ENCODE measurements around the gene GLT1D1.

GLT1D1 gene

GRCh38 chr12:128864516-128865186 lies 11.4 kb downstream of the GLT1D1 start:
- no peak overlapping the region for H4K91ac ChIP-seq (ENCODE audit: low read depth, low read length)
- no peak overlapping the region for H2AFZ ChIP-seq (ENCODE audit: insufficient read depth, low read length, poor library complexity)
- no peak overlapping the region for H3K14ac ChIP-seq (ENCODE audit: low read length)
- no peak for DNase-seq
- no peaks in the 10 kb centered on the region for H3K27me3 ChIP-seq (ENCODE audit: insufficient read depth, low read length)
- no peak overlapping the region for H2BK12ac ChIP-seq (ENCODE audit: low read length)
- no peak overlapping the region for H3K27ac ChIP-seq (ENCODE audit: low read depth, low read length)
- H3K23ac ChIP-seq (ENCODE audit: low read length): no peak overlapping the region
- H3K4ac ChIP-seq (ENCODE audit: low read depth, low read length): no peak overlapping the region
- H3K4me1 ChIP-seq (ENCODE audit: control insufficient read depth in 1 of 2, insufficient read depth in 2 of 2, low read length in 2 of 2): no peaks in the 10 kb centered on the region
- H4K12ac ChIP-seq (ENCODE audit: low read depth, low read length): no peak overlapping the region
- no peak overlapping the region for H3K4me2 ChIP-seq (ENCODE audit: low read length)
- no peaks in the 10 kb centered on the region for H3K9me3 ChIP-seq (ENCODE audit: insufficient read depth, low read depth, low read length)
- no peak overlapping the region for H3K4me3 ChIP-seq (ENCODE audit: low read depth, low read length)
- H4K8ac ChIP-seq (ENCODE audit: low read depth, low read length): no peak overlapping the region
- no peak overlapping the region for H3K18ac ChIP-seq (ENCODE audit: low read length)
- H2BK5ac ChIP-seq (ENCODE audit: low read depth, low read length, poor library complexity): no peak overlapping the region
- H3K79me2 ChIP-seq (ENCODE audit: control insufficient read depth, insufficient read depth, low read length, poor library complexity): no peaks in the 10 kb centered on the region
- WGBS (ENCODE audit: extremely low coverage, insufficient coverage, insufficient read length): no CpG with 5 or more reads among the region's 9 CpGs
- H2BK120ac ChIP-seq (ENCODE audit: insufficient read depth, low read length, poor library complexity): no peak overlapping the region
- no peak overlapping the region for H2AK5ac ChIP-seq (ENCODE audit: low read length)
- H3K36me3 ChIP-seq (ENCODE audit: control insufficient read depth in 1 of 2, insufficient read depth in 2 of 2, low read length in 2 of 2): no peaks in the 10 kb centered on the region
- H3K79me1 ChIP-seq (ENCODE audit: low read length): no peaks in the 10 kb centered on the region
- H3K9ac ChIP-seq (ENCODE audit: low read length): no peak overlapping the region

DNA sequence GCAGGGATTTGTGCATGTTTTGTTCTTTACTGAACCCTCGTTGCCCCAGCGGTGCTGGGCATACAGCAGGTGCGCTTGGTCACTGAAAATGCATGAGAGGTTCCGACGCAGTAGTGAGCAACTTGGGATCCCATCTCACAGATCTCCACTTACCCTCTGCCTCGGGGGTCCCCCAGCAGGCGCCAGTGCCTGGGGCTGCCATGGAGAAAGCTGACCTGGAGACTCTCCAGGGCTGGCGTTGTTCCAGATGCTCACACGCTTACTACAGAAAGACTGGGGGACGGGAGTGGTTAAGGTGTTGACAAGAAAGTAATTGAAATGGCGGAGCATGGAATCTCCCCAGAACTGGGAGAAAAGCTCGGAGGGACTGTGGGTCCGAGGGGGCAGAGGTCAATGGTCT lies 14.2 kb downstream of the GLT1D1 start:
- whole genome bisulfite sequencing (ENCODE audit: extremely low coverage, insufficient coverage, insufficient read length): no CpG with 5 or more reads among the region's 13 CpGs
- Histone ChIP-seq H3K9me3 (ENCODE audit: insufficient read depth, low read depth, low read length) (no peaks in the 10 kb centered on the region), H3K4me1 (ENCODE audit: control insufficient read depth in 1 of 2, insufficient read depth in 2 of 2, low read length in 2 of 2) (no peaks in the 10 kb centered on the region), H2AFZ (ENCODE audit: insufficient read depth, low read length, poor library complexity) (no peak overlapping the region), H4K91ac (ENCODE audit: low read depth, low read length) (no peak overlapping the region), H3K4ac (ENCODE audit: low read depth, low read length) (no peak overlapping the region), H4K12ac (ENCODE audit: low read depth, low read length) (no peak overlapping the region), H4K8ac (ENCODE audit: low read depth, low read length) (no peak overlapping the region), H3K23ac (ENCODE audit: low read length) (no peak overlapping the region), H3K79me1 (ENCODE audit: low read length) (no peaks in the 10 kb centered on the region), H3K14ac (ENCODE audit: low read length) (no peak overlapping the region), H3K27me3 (ENCODE audit: insufficient read depth, low read length) (no peaks in the 10 kb centered on the region), H3K36me3 (ENCODE audit: control insufficient read depth in 1 of 2, insufficient read depth in 2 of 2, low read length in 2 of 2) (no peaks in the 10 kb centered on the region), H3K4me2 (ENCODE audit: low read length) (no peak overlapping the region), H2AK5ac (ENCODE audit: low read length) (no peak overlapping the region), H2BK120ac (ENCODE audit: insufficient read depth, low read length, poor library complexity) (no peak overlapping the region), H3K79me2 (ENCODE audit: control insufficient read depth, insufficient read depth, low read length, poor library complexity) (no peaks in the 10 kb centered on the region), H3K9ac (ENCODE audit: low read length) (no peak overlapping the region), H2BK5ac (ENCODE audit: low read depth, low read length, poor library complexity) (no peak overlapping the region), H3K4me3 (ENCODE audit: low read depth, low read length) (no peak overlapping the region), H3K27ac (ENCODE audit: low read depth, low read length) (no peak overlapping the region), H3K18ac (ENCODE audit: low read length) (no peak overlapping the region), H2BK12ac (ENCODE audit: low read length) (no peak overlapping the region)
- DNase-seq: no peak

DNA sequence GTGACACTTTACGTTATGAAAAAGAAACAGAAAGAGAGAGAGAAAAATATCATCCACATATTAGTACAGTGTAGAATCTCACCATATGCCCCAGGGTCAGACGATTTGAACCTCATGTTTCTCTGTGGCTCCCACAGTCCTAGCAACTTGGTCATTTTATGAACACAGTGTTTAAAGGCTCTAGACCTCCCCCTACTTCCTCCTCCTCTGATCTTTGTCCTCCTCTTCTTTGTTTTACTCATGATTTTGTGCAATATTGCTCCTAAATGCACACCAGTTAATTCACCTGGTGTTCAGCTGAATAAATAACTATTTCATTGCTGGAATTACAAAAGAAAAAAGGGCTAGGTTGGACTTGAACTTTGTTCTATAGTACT lies 18.2 kb downstream of the GLT1D1 start:
- H3K9me3 ChIP-seq (ENCODE audit: insufficient read depth, low read depth, low read length): peaks cover 1% of the 10 kb centered on the region
- no peak overlapping the region for H3K4ac ChIP-seq (ENCODE audit: low read depth, low read length)
- no peak overlapping the region for H2AK5ac ChIP-seq (ENCODE audit: low read length)
- no peak overlapping the region for H3K9ac ChIP-seq (ENCODE audit: low read length)
- no peak overlapping the region for H3K14ac ChIP-seq (ENCODE audit: low read length)
- H3K79me2 ChIP-seq (ENCODE audit: control insufficient read depth, insufficient read depth, low read length, poor library complexity): no peaks in the 10 kb centered on the region
- H4K8ac ChIP-seq (ENCODE audit: low read depth, low read length): no peak overlapping the region
- no peak overlapping the region for H3K18ac ChIP-seq (ENCODE audit: low read length)
- no peaks in the 10 kb centered on the region for H3K27me3 ChIP-seq (ENCODE audit: insufficient read depth, low read length)
- WGBS (ENCODE audit: extremely low coverage, insufficient coverage, insufficient read length): no CpG with 5 or more reads among the region's 2 CpGs
- H3K23ac ChIP-seq (ENCODE audit: low read length): no peak overlapping the region
- DNase-seq: no peak
- H3K36me3 ChIP-seq (ENCODE audit: control insufficient read depth in 1 of 2, insufficient read depth in 2 of 2, low read length in 2 of 2): no peaks in the 10 kb centered on the region
- H2BK120ac ChIP-seq (ENCODE audit: insufficient read depth, low read length, poor library complexity): no peak overlapping the region
- no peak overlapping the region for H2AFZ ChIP-seq (ENCODE audit: insufficient read depth, low read length, poor library complexity)
- H2BK5ac ChIP-seq (ENCODE audit: low read depth, low read length, poor library complexity): no peak overlapping the region
- no peak overlapping the region for H3K27ac ChIP-seq (ENCODE audit: low read depth, low read length)
- no peak overlapping the region for H3K4me2 ChIP-seq (ENCODE audit: low read length)
- H3K4me3 ChIP-seq (ENCODE audit: low read depth, low read length): no peak overlapping the region
- H3K4me1 ChIP-seq (ENCODE audit: control insufficient read depth in 1 of 2, insufficient read depth in 2 of 2, low read length in 2 of 2): no peaks in the 10 kb centered on the region
- H3K79me1 ChIP-seq (ENCODE audit: low read length): no peaks in the 10 kb centered on the region
- H4K91ac ChIP-seq (ENCODE audit: low read depth, low read length): no peak overlapping the region
- no peak overlapping the region for H2BK12ac ChIP-seq (ENCODE audit: low read length)
- H4K12ac ChIP-seq (ENCODE audit: low read depth, low read length): no peak overlapping the region

DNA sequence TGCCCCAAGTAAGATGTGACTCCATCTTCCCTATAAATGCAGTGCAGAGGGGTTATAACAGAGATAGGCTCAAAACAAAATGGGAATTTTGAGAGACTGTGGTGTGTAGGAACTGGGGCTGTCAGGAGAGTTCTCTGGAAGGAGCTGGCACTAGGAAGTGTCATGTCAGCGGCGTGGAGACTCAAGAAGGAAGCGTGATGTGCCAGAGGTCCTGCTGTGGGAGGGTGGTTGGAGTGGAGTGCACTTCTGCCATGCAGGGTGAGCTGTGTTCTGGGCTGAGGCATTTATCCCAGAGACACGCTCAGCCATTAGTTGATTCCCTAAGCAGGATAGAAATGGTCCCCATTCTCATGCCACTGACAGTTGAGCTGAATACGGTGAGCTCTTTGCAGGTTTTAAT lies 19.0 kb downstream of the GLT1D1 start:
- H2BK5ac ChIP-seq (ENCODE audit: low read depth, low read length, poor library complexity): no peak overlapping the region
- no peak overlapping the region for H3K4ac ChIP-seq (ENCODE audit: low read depth, low read length)
- no peak overlapping the region for H3K27ac ChIP-seq (ENCODE audit: low read depth, low read length)
- no peak overlapping the region for H2AK5ac ChIP-seq (ENCODE audit: low read length)
- H2BK12ac ChIP-seq (ENCODE audit: low read length): no peak overlapping the region
- WGBS (ENCODE audit: extremely low coverage, insufficient coverage, insufficient read length): no CpG with 5 or more reads among the region's 5 CpGs
- H3K9ac ChIP-seq (ENCODE audit: low read length): no peak overlapping the region
- H3K23ac ChIP-seq (ENCODE audit: low read length): no peak overlapping the region
- no peak overlapping the region for H4K8ac ChIP-seq (ENCODE audit: low read depth, low read length)
- no peaks in the 10 kb centered on the region for H3K79me2 ChIP-seq (ENCODE audit: control insufficient read depth, insufficient read depth, low read length, poor library complexity)
- H2BK120ac ChIP-seq (ENCODE audit: insufficient read depth, low read length, poor library complexity): no peak overlapping the region
- no peak overlapping the region for H4K91ac ChIP-seq (ENCODE audit: low read depth, low read length)
- H3K36me3 ChIP-seq (ENCODE audit: control insufficient read depth in 1 of 2, insufficient read depth in 2 of 2, low read length in 2 of 2): no peaks in the 10 kb centered on the region
- no peaks in the 10 kb centered on the region for H3K4me1 ChIP-seq (ENCODE audit: control insufficient read depth in 1 of 2, insufficient read depth in 2 of 2, low read length in 2 of 2)
- DNase-seq: no peak
- no peak overlapping the region for H2AFZ ChIP-seq (ENCODE audit: insufficient read depth, low read length, poor library complexity)
- no peak overlapping the region for H3K18ac ChIP-seq (ENCODE audit: low read length)
- H4K12ac ChIP-seq (ENCODE audit: low read depth, low read length): no peak overlapping the region
- no peaks in the 10 kb centered on the region for H3K79me1 ChIP-seq (ENCODE audit: low read length)
- H3K27me3 ChIP-seq (ENCODE audit: insufficient read depth, low read length): no peaks in the 10 kb centered on the region
- H3K4me2 ChIP-seq (ENCODE audit: low read length): no peak overlapping the region
- H3K14ac ChIP-seq (ENCODE audit: low read length): no peak overlapping the region
- no peak overlapping the region for H3K4me3 ChIP-seq (ENCODE audit: low read depth, low read length)
- peaks cover 1% of the 10 kb centered on the region for H3K9me3 ChIP-seq (ENCODE audit: insufficient read depth, low read depth, low read length)

All from trophoblast cell (in vitro differentiated cells and primary cell).